HG02852 (cell line): ENCODE measurements around the gene CTIF.

Source experiments
- ATAC-seq: cut with Tn5 transposase; IDR thresholded peaks from one replicate; pipeline ENCODE4 v1.9.1; 2021; ENCODE audit warnings: mild to moderate bottlenecking, moderate library complexity; ENCODE audit not compliant: unreplicated experiment

The CTIF gene

DNA sequence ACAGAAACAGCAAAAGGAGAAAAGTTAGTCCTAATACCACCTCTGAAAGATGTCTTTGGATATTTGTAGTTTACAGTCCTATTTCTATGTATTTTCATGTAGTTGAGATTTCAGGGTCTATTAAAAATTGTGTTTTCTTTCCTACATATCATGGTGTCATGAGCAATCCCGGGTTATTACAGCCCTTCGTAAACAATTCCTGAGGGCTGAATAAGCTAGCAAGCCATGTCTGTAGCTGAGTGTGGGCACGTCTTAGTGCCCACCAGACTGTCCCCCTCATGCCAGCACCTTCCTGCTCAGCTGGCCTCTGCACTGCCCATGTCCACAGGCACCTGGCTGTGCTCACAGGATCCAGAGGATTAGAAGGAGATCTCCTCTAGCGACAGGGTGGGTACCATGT lies 60.6 kb downstream of the CTIF start:
- no peak for ATAC-seq

DNA sequence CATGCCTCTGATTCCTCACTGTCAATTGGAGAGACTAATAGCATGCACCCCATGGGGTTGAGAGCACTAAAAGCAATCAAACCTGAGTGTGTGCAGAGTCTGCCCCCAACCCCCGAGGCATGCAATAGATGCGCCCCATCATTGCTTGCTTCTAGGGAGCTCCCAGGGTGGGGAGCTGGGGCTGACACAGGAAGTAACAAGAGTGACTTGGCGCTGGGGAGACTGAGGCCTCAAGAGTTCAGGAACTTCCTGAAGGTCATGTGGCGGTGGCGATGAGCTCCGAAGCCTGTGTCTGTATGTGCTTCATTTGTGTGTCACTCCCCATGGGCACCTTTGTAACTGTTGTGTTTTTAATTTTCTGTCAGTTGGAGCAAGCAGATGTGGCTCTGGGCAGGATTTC lies 61.2 kb downstream of the CTIF start:
- ATAC-seq = no peak

DNA sequence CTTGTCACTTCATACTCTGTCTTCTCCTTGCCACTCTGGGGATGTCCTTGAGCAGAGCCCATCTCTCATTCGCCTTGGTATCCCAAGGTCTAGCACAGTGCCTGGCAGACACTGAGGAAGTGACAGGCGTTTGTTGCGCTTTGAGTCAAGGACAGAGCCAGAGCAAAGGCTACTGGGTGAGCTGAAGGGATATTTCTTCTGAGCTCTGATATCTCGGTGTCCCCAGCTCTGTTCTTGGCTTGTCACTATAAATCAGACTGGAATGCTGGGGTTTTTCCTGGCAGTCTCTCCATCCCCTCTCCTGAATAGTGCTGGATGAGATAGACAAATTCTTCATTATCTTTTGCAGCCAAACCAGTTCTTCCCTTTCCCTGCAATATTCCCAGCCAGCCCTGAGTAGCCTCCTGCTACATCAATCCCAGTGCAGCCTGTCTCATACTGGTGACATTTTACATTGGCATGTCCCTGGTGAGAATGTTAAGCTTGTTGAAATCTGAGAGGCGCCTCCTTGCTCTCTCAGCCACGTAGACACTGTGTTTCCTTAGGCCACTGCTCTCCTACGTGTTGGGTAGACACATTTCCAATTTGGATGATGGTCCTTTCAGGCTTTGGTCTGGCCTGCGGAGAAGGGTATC lies 61.7 kb downstream of the CTIF start:
- ATAC-seq = no peak

DNA sequence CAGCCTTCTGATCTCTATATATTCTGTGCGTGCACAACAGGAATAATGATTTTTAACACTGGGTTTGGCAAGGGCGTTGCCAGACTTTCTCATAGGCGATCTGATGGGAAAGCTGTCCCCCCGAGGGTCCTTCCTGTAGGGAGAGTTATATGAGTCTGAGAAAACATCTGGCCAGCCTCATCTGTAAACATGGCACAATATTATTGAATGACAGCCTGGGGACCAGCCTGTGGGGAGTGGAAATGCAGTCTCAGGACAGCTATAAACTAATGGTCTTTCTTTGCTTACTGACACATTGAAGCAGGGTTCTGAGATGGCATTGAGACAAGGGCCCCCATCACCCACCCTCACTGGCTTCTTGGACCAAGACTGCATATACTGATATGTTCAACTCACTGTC lies 62.5 kb downstream of the CTIF start:
- no peak for ATAC-seq

DNA sequence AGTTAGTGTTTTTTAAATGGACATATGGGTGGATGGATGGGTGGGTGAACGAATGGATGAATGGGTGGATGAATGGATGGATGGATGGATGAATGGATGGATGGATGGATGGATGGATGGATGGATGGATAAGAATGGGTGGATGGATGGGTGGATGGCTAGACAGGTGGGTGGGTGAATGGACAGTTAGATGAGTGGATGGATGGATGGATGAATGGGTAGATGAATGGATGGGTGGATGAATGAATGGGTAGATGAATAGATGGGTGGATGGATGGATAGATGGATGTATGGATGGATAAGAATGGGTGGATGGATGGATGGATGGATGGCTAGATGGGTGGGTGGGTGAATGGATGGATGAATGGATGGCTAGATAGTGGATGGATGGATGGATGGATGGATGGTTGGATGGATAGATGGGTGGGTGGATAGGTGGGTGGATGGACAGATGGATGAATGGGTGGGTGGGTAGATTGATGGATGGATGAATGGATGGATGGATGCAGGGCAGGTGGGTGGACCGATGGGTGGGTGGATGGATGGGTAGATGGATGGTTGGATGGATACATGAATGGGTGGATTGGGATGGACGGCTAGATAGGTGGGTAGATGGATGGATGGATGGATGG lies 64.0 kb downstream of the CTIF start:
- no peak for ATAC-seq

DNA sequence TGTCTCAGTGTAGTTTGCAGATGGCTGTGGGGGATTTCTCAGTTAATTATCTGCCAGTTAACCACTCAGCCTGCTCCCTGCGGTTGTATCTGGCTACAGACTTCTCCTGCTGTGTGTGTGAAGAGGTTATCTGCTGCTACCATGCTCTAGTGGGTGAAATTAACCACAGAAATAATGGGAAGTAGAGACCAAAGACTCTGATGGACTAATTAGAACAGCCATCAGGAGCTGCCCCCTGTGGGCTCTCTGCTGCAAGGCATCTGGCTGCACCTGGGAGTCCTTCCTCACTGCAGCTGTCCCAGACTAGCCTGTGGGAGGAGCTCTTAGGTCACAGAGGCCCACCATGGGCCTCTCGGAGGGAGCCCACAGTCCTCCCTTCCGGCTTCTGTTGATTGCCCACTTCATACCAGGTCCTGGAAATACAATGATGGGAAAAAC lies 66.6 kb downstream of the CTIF start:
- ATAC-seq = no peak

DNA sequence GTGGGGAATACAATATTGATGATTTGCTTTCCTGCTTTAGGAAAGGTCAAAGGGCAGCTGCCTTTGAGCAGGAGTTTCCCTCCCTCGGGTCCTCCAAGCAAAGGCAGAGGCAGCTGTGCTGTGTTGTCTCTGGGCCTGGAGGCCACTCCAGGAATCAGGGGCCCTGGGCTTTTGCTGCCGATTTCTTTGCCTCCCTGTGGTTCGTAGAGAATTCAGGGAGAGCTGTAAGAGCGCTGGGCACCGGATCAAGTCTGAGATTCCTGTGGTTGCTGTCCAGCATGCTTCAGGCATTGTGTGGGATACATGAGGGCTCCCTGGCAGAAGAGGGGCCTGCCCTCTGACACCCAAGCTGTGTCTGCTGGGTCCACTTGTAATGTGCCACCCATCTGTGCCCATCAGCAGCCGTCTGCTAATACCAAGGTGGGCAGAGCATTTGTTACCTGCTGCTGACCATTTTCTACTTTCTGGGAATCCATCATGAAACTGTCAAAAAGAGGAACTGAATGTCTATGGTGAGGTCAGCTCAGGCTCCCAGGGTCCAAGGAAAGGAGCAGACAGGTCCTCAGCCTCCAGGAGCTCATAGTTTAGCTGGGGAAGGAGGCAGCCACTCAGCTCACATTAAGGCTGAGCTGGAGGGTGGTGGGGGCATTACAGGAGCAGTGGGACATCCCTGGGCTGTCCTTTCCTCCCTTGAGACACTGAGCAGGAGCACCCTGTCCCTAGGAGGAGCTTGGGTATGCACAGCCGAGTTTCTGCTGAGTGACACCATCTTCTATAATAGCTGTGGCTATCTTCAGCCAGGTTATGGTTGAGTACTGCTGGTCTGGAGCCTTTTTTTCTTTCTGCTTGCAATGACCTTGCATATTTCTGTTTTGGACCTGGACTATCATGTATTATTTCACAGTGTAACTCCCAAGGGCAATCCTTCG lies 68.5 kb downstream of the CTIF start:
- ATAC-seq = no peak

DNA sequence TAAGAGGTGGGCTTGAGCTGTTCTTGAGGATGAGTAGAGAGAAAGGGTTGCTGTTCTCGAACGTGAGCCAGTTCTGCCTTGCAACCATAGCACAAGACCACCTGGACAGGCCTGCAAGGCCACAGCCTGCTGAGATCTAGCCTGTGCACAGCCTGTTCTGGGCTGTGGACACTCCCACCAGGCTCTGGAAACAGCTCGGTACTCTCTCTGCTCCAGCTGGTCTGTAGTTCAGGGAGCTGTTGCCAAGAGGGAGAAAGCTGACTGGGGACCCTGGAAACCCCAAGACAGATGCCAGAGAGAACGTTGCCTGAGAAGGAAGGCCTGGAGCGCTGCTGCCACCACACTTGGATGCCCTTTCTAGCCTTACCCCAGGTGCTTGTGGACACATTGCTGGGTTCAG lies 69.8 kb downstream of the CTIF start:
- no peak for ATAC-seq

DNA sequence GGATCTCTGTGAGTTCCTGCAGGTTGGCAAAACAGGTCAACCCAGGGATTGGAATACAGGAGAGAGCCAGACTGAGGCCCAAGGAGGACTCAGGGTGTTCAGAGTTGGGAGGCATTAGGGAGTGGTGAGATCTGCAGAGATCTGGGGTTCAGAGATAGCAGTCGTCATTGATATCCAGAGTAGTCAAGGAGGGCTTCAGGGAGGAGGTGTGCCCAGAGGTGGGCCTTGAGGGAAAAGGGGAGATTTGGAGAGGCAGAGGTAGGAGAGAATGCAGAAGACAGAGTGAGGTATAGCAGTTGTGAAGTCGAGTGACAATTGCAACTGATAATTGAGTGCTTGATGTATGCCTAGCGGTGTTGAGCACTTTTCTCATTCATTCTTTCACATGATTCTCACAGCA lies 70.3 kb downstream of the CTIF start:
- ATAC-seq = no peak

DNA sequence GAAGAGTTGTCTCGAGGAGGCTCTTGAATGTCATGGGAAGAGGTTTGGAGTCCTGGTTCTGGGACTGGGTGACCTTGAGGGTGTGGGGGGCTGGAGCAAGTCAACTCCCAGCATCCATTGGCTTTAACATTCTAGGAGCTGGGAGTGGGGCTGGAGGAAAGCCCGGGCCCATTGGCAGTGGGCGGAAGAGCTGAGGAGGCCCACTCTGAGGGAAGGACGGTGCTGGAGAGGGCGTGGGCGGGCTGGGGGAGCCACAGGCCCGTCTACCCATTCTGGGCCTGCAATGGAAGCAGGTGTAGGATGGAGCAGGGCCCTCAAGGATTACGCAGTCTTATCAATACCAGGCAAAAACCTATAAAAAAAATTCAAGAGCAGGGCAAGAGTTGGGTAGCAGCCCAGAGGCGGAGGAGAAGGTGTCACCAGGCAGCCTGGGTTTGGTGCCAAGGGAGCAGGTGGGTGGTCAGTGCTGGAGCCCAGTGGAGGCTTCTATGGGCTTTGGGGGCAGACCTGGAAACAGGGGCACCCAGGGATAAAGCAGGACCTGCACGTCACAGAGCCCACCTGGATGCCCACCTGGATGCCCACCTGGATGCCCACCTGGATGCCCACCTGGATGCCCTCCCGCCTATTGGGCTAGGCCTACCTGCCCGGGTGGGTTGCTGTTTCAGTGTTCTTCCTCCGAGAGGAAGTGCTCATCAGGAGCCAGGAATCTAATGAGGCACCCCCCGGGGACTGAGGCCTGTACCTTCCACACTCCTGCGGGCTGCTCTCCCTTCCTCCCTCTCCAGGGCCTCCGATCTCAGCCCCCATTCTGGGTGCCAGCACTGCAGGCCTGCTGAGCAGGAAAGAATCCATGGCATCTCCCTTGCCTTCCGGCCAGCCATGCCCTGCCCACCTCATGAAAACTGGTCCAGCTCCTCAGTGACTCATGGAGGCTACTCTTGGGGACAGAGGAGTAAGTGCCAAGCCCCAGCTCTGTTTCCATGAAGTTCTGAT lies 71.3 kb downstream of the CTIF start:
- no peak for ATAC-seq

DNA sequence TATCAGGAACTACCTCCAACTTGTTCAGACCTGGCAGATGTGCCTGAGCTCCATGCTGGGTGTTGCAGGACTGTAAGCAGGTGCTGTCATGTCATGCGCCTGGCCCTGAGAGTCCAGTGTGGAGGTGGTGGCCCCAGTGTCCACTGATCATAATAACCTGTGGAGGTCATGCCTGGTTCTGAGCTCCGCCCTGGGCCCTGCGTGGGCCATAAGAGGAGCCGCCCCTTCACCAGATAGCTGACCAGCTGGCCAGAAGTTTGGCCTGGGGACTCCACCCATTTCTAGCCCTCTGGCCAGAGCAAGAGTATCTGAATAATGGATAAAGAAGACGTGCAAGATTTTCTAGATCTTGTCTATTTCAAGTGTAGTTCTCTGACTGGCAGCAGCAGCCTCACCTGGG lies 72.4 kb downstream of the CTIF start:
- no peak for ATAC-seq

DNA sequence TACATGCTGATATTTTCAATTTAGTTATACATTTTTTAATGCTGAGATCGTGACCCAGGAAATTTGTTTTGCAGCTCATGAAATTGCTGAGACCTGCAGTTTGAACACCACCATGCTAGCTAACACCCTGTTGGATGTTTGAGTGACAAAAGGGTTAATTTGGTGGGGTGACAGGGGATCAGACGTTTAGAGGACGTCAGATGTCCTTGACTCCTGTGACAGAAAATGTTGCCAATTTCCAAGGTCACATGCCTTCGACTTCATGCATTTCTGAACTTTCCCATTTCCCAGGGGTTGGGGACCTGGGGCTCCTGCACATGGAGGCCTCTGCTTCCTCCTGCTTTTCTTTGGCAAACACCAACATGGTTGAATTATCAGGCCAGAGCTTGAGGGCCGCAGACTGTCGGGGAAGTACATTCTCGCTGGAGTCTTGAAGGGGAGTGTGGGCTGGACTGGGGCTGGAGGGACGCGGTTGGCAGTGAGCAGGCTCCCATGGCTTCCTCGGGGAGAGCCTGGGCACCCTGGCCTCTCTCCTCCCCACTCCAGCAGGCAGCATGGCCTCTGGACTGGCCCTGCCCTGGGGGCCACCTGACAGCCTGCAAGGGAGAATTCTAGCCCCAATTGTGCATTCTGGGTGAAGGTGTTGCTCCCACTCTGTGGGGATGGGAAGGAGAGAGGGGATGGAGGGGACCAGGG lies 73.1 kb downstream of the CTIF start:
- no peak for ATAC-seq

DNA sequence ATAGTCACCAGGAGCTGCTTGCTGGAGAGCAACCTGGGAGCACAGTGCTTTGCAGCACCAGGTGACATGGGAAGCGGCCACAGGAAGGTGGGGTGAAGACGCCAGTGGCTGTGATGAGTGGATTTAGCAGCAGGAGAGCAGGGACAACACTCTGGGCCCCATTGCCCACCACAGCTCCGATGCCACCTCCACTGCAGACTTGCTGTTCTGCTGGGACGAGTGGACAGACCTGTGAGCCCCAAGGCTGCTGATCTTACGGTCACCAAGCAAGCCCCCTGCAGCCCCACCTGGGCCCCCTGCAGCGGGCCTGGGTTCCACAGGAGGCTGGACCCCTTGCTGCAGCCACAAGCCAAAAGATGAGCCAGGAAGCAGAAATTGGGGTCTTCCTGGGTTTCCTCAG lies 73.7 kb downstream of the CTIF start:
- no peak for ATAC-seq

DNA sequence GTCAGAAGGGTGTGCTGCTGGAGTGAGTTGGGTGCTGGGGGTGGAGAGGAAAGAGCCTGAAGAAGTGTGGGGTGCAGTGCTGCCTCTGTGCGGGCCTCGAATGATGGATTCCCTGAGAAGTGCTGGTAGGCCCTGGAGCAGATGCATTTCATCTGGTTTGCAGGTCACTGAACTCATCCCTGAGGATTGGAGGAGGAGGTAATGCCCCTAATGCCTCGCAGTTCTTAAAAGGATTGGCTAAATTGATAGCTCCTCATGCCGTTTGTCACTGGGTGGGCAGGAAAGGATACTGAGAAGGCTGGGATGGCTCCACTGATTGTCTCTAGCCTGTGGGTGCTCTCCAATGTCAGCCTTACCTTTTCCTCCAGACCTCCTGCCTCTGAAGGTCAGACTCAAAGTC lies 74.1 kb downstream of the CTIF start:
- ATAC-seq = no peak

DNA sequence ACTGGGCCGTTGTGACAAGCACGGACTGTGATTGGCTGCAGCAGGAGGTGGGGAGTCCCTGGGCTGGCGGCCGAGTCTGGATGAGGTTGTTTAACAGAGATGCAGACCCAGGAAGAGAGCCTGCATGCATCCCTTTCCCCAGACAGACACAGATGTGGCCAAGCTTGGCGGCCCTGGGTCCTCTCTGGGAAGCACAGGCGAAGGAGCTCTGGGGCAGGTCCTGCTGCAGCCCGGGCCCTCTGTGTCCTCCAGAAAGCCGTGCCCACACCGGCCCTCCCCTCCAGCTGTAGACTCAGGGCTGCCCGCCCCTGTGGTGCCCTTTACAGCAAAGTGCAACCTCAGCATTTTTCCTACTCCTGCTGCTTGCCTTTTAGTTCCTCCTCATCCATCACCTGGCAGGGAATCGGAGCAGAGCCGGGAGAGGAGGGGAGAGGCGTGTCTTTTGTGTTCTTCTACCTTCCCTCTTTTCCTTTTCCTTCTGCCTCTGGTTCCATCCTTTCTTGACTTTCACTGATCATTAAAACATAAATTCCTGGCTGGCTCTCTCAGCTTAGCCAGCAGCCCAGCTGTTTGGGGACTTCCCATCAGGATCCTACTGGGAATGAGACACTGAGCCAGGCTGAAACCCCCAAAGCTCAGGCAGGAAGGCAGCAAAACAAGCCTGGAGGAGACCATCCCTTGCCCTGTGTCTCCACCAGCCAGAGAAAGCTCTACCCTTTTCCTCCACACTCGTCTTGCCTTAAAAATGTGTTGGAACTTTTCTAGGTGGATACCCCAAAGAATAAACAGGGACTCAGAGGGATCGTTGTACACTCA lies 75.0 kb downstream of the CTIF start:
- ATAC-seq = no peak

DNA sequence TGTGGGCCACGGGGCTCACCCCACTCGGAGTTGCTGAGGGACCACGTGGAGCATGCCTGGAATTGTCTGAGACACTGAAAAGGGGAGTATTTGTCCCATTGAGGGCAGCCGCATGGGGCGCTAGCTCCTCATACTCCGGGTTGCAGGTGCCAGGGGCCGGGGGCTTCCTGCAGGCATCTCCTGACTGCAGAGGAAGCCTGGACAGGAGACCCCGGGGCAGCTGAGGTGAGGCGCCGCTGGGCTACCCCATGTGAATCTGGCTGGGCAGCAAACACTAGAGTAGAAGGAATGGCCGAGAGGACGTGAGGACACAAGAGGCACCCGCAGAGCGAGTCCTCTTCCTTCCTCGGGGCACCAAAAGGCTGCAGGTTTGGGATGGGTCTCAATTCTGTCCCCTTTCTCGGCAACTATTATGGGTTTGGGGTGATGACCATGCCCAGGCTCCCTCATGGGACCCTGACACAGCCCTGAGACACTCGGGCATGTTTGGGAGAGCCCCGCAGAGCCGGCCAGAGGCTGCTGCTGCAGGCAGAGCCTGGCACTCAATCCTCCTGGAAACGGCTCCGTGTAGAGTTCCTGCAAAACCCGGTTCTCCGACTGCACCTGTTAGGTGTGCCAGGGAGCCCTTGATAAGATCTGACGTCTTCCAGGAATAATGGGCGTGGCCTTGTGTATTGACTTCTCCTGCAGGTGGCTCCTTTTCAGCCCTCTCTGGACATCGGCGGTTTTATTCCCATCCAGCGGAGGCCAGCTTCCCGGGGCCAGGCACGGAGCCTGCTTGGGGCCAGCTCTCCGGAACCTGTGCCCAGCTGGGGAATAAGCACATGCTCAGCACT lies 77.0 kb downstream of the CTIF start:
- no peak for ATAC-seq

DNA sequence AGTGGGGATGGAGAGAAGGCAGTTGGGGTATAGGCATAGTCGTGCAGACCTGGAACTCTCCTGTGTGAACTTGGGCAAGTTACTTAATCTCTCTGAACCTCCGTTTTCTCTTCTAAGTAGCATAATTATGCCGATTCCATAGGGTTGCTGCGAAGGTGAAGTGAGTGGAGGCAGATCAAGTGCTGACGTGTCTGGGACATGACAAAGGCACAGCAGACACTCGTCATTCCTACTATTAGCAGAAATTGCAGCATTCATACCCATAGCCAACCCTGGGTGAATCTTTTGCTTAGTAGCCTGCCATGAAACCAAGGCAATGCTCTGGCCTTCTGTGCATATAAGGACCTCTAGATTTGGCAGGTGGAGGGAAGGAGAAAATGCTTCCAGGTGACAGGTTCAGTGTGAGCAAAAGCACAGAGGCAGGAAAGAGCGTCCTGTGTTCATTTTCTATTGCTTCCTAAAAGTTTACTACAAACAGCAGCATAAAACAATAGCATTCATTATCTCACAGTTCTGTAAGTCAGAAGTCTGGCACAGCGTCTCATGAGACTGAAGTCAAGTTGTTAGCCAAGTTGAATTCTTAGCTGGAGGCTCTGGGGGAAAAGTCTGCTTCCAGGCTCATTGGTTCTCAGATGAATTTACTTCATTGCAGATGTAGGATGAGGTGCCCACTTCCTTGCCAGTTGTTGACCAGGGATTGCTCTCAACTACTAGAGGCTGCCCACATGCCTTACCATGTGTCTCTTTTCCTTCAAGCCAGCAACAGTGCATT lies 77.8 kb downstream of the CTIF start:
- ATAC-seq = no peak
